Activated CD8-positive, alpha-beta memory T cell treated with anti-CD3 and anti-CD28 coated beads, Interleukin-2, amount 10 ng/mL, durations not matched to agents 7 days and 5 days (primary cell): ENCODE data around the gene FNBP1L. TPM values are rescaled to one million over a fixed set of nuclear protein-coding genes. Genes with fewer than 3 reads are reported as not detected.
A peak's percentile ranks its signal among the peaks of the same experiment; 100 is the strongest.

Source experiments
- ATAC-seq: fragments of 150-1000 bp; cut with Tn5 transposase; one replicate; pipeline ENCODE4 v1.10.0; 2021; ENCODE audit warnings: moderate library complexity
- CTCF ChIA-PET: fragments of 350-600 bp; sonication (Branson Sonifier 250); formaldehyde crosslinking; loops from one replicate; lab custom pipeline; 2021; ENCODE audit warnings: antibody characterized with exemption; lab: Charles Lee
- DNase-seq: peaks from one replicate; pipeline ENCODE4 v3.0.0-alpha.2; 2020
- H3K27ac Mint-ChIP-seq: one replicate; pipeline ENCODE4 v1.8.0; 2021; ENCODE audit warnings: mild to moderate bottlenecking, mixed read lengths
- H3K27me3 Mint-ChIP-seq: one replicate; pipeline ENCODE4 v1.8.0; 2021; ENCODE audit warnings: mixed read lengths
- H3K36me3 Mint-ChIP-seq: one replicate; pipeline ENCODE4 v1.8.0; 2021; ENCODE audit warnings: mild to moderate bottlenecking, mixed read lengths
- H3K4me1 Mint-ChIP-seq: one replicate; pipeline ENCODE4 v1.8.0; 2021; ENCODE audit warnings: mixed read lengths
- H3K4me3 Mint-ChIP-seq: one replicate; pipeline ENCODE4 v1.8.0; 2021; ENCODE audit warnings: mild to moderate bottlenecking, moderate library complexity, mixed read lengths
- H3K9me3 Mint-ChIP-seq: one replicate; pipeline ENCODE4 v1.8.0; 2022; ENCODE audit warnings: low read depth, mixed read lengths
- total RNA-seq, 2 experiments: library from RNA; stranded (reverse); gene quantifications; one replicate each; pipeline ENCODE4 v1.2.3, GENCODE V29; 2021

The FNBP1L gene
- total RNA-seq, 2 experiments from 2014 or later, result 0.12 to 0.42 TPM

GRCh38 chr1:93591676-93592550 lies 144.0 kb downstream of the FNBP1L start:
- DNase-seq, result peak; percentile 79
- H3K27me3 Mint-ChIP-seq, result peaks cover 24% of the 10 kb centered on the region
- H3K9me3 Mint-ChIP-seq, result no peaks in the 10 kb centered on the region
- H3K4me1 Mint-ChIP-seq, result peaks cover 29% of the 10 kb centered on the region
- ATAC-seq, result peak; percentile 65
- H3K4me3 Mint-ChIP-seq, result no peak overlapping the region
- H3K27ac Mint-ChIP-seq, result no peak overlapping the region
- CTCF ChIA-PET, result interaction anchor here (1.5 kb wide), 1 partner anchor 222 kb away, joined by 3 read pairs; no protein-coding TSS in a partner anchor
- H3K36me3 Mint-ChIP-seq, result no peaks in the 10 kb centered on the region

GRCh38 chr1:93592551-93592949 lies 144.6 kb downstream of the FNBP1L start:
- H3K9me3 Mint-ChIP-seq, result no peaks in the 10 kb centered on the region
- no peaks in the 10 kb centered on the region for H3K36me3 Mint-ChIP-seq
- H3K27me3 Mint-ChIP-seq, result peaks cover 28% of the 10 kb centered on the region
- DNase-seq (no peak), ATAC-seq (no peak)
- peaks cover 29% of the 10 kb centered on the region for H3K4me1 Mint-ChIP-seq
- H3K27ac Mint-ChIP-seq, result no peak overlapping the region
- H3K4me3 Mint-ChIP-seq, result no peak overlapping the region
- CTCF ChIA-PET, result interaction anchor here (1.5 kb wide), 1 partner anchor 221 kb away, joined by 3 read pairs; no protein-coding TSS in a partner anchor

GRCh38 chr1:93593854-93594602 lies 146.1 kb downstream of the FNBP1L start:
- ATAC-seq, result no peak
- Mint-ChIP-seq H3K27me3 (peaks cover 28% of the 10 kb centered on the region), H3K4me3 (no peak overlapping the region), H3K9me3 (no peaks in the 10 kb centered on the region), H3K27ac (no peak overlapping the region), H3K36me3 (no peaks in the 10 kb centered on the region), H3K4me1 (peaks cover 20% of the 10 kb centered on the region)
- DNase-seq, result no peak
- CTCF ChIA-PET, result no interaction called here

- no peaks in the 10 kb centered on the region for H3K9me3 Mint-ChIP-seq
- ATAC-seq (no peak), DNase-seq (no peak)
- peaks cover 28% of the 10 kb centered on the region for H3K27me3 Mint-ChIP-seq
- peaks cover 18% of the 10 kb centered on the region for H3K4me1 Mint-ChIP-seq
- H3K4me3 Mint-ChIP-seq, result no peak overlapping the region
- no peak overlapping the region for H3K27ac Mint-ChIP-seq
- no peaks in the 10 kb centered on the region for H3K36me3 Mint-ChIP-seq
- CTCF ChIA-PET, result no interaction called here
Observed at GRCh38 chr1:93594603-93594880, 146.6 kb downstream of the FNBP1L start.

- no peaks in the 10 kb centered on the region for H3K9me3 Mint-ChIP-seq
- ATAC-seq (no peak), DNase-seq (no peak)
- peaks cover 16% of the 10 kb centered on the region for H3K4me1 Mint-ChIP-seq
- CTCF ChIA-PET, result no interaction called here
- H3K27me3 Mint-ChIP-seq, result peaks cover 28% of the 10 kb centered on the region
- H3K36me3 Mint-ChIP-seq, result no peaks in the 10 kb centered on the region
- no peak overlapping the region for H3K4me3 Mint-ChIP-seq
- H3K27ac Mint-ChIP-seq, result no peak overlapping the region
Observed at GRCh38 chr1:93595266-93595665, 147.3 kb downstream of the FNBP1L start.

GRCh38 chr1:93595743-93596142 lies 147.8 kb downstream of the FNBP1L start:
- no peak overlapping the region for H3K27ac Mint-ChIP-seq
- CTCF ChIA-PET, result no interaction called here

GRCh38 chr1:93596329-93597089 lies 148.6 kb downstream of the FNBP1L start:
- ATAC-seq, result no peak
- no peaks in the 10 kb centered on the region for H3K36me3 Mint-ChIP-seq
- H3K27ac Mint-ChIP-seq, result no peak overlapping the region
- CTCF ChIA-PET, result no interaction called here
- peaks cover 33% of the 10 kb centered on the region for H3K27me3 Mint-ChIP-seq
- no peaks in the 10 kb centered on the region for H3K9me3 Mint-ChIP-seq
- no peak for DNase-seq
- no peak overlapping the region for H3K4me3 Mint-ChIP-seq
- peaks cover 9% of the 10 kb centered on the region for H3K4me1 Mint-ChIP-seq

More at GRCh38 chr1:93595743-93596142, 147.8 kb downstream of the FNBP1L start:
- Mint-ChIP-seq H3K9me3 (no peaks in the 10 kb centered on the region), H3K4me1 (peaks cover 13% of the 10 kb centered on the region), H3K4me3 (no peak overlapping the region), H3K36me3 (no peaks in the 10 kb centered on the region), H3K27me3 (peaks cover 28% of the 10 kb centered on the region)
- ATAC-seq (no peak), DNase-seq (no peak)

GRCh38 chr1:93597709-93598108 lies 149.8 kb downstream of the FNBP1L start:
- no peak overlapping the region for H3K4me3 Mint-ChIP-seq
- no peaks in the 10 kb centered on the region for H3K4me1 Mint-ChIP-seq
- ATAC-seq, result no peak
- CTCF ChIA-PET, result no interaction called here
- H3K9me3 Mint-ChIP-seq, result no peaks in the 10 kb centered on the region
- no peak for DNase-seq
- H3K27me3 Mint-ChIP-seq, result peaks cover 42% of the 10 kb centered on the region
- H3K36me3 Mint-ChIP-seq, result no peaks in the 10 kb centered on the region
- H3K27ac Mint-ChIP-seq, result no peak overlapping the region

GRCh38 chr1:93598396-93598795 lies 150.5 kb downstream of the FNBP1L start:
- Mint-ChIP-seq H3K9me3 (no peaks in the 10 kb centered on the region), H3K27ac (no peak overlapping the region), H3K4me3 (no peak overlapping the region), H3K27me3 (peaks cover 42% of the 10 kb centered on the region), H3K4me1 (no peaks in the 10 kb centered on the region), H3K36me3 (no peaks in the 10 kb centered on the region)
- ATAC-seq, result no peak
- no peak for DNase-seq
- CTCF ChIA-PET, result no interaction called here

GRCh38 chr1:93598861-93599439 lies 151.0 kb downstream of the FNBP1L start:
- Mint-ChIP-seq H3K4me1 (no peaks in the 10 kb centered on the region), H3K4me3 (no peak overlapping the region), H3K27ac (no peak overlapping the region), H3K9me3 (no peaks in the 10 kb centered on the region), H3K36me3 (peaks cover under 1% of the 10 kb centered on the region), H3K27me3 (peaks cover 47% of the 10 kb centered on the region)
- ATAC-seq, result no peak
- CTCF ChIA-PET, result no interaction called here
- no peak for DNase-seq

- Mint-ChIP-seq H3K27ac (no peak overlapping the region), H3K27me3 (peaks cover 48% of the 10 kb centered on the region), H3K9me3 (no peaks in the 10 kb centered on the region), H3K4me3 (no peak overlapping the region), H3K4me1 (no peaks in the 10 kb centered on the region), H3K36me3 (peaks cover 2% of the 10 kb centered on the region)
- no peak for ATAC-seq
- DNase-seq, result no peak
- CTCF ChIA-PET, result no interaction called here
Observed at GRCh38 chr1:93599479-93599878, 151.6 kb downstream of the FNBP1L start.

- no peaks in the 10 kb centered on the region for H3K4me1 Mint-ChIP-seq
- H3K4me3 Mint-ChIP-seq, result no peak overlapping the region
- DNase-seq (no peak), ATAC-seq (no peak)
- CTCF ChIA-PET, result no interaction called here
- peaks cover 51% of the 10 kb centered on the region for H3K27me3 Mint-ChIP-seq
- no peak overlapping the region for H3K27ac Mint-ChIP-seq
- H3K9me3 Mint-ChIP-seq, result no peaks in the 10 kb centered on the region
- H3K36me3 Mint-ChIP-seq, result peaks cover 2% of the 10 kb centered on the region
Observed at GRCh38 chr1:93600663-93601062, 152.7 kb downstream of the FNBP1L start.

- H3K4me1 Mint-ChIP-seq, result peaks cover 8% of the 10 kb centered on the region
- CTCF ChIA-PET, result no interaction called here
- no peak for ATAC-seq
- no peak overlapping the region for H3K4me3 Mint-ChIP-seq
- H3K36me3 Mint-ChIP-seq, result peaks cover 4% of the 10 kb centered on the region
- no peak for DNase-seq
- H3K9me3 Mint-ChIP-seq, result no peaks in the 10 kb centered on the region
- H3K27ac Mint-ChIP-seq, result no peak overlapping the region
- H3K27me3 Mint-ChIP-seq, result peaks cover 52% of the 10 kb centered on the region
Observed at GRCh38 chr1:93601686-93602085, 153.8 kb downstream of the FNBP1L start.
